ENCODE results near the gene ZNF441.
"Not testable (repeated sequence)": the region's sequence is repeated elsewhere in the genome, so short reads cannot be mapped to it uniquely, and the experiment has no call there.

- TF ChIP-seq CTCF (IDR thresholded peaks at IDR 0.05); ZFX (IDR thresholded peaks at IDR 0.05; ENCODE audit: borderline replicate concordance): not testable (repeated sequence)
Measured at GRCh38 chr19:11828957-11829876, 62.4 kb downstream of the ZNF441 start.

Data from 22Rv1 (cell line).